GM19328 (cell line): ENCODE data around the gene STIMATE.

ENCODE experiments used
- ATAC-seq: cut with Tn5 transposase; IDR thresholded peaks from one replicate; pipeline ENCODE4 v1.9.1; 2021; ENCODE audit warnings: mild to moderate bottlenecking, moderate library complexity; ENCODE audit not compliant: unreplicated experiment

The STIMATE gene

GRCh38 chr3:52871761-52872160 lies 25.6 kb downstream of the STIMATE start:
- ATAC-seq: no peak

GRCh38 chr3:52870471-52870870 lies 26.9 kb downstream of the STIMATE start:
- ATAC-seq: no peak

GRCh38 chr3:52866427-52866826 lies 30.9 kb downstream of the STIMATE start:
- ATAC-seq: no peak

- ATAC-seq: no peak
Measured at GRCh38 chr3:52865994-52866393, 31.4 kb downstream of the STIMATE start.

- ATAC-seq: no peak
Measured at GRCh38 chr3:52860424-52860768, 37.0 kb downstream of the STIMATE start.

GRCh38 chr3:52859686-52860423 lies 37.5 kb downstream of the STIMATE start:
- no peak for ATAC-seq

GRCh38 chr3:52857864-52858263 lies 39.5 kb downstream of the STIMATE start:
- ATAC-seq: no peak

GRCh38 chr3:52857133-52857532 lies 40.2 kb downstream of the STIMATE start:
- ATAC-seq: no peak

GRCh38 chr3:52856666-52857065 lies 40.7 kb downstream of the STIMATE start:
- no peak for ATAC-seq

GRCh38 chr3:52854013-52854412 lies 43.3 kb downstream of the STIMATE start:
- no peak for ATAC-seq

- ATAC-seq: no peak
Measured at GRCh38 chr3:52852419-52852818, 44.9 kb downstream of the STIMATE start.

- no peak for ATAC-seq
Measured at GRCh38 chr3:52851348-52851747, 46.0 kb downstream of the STIMATE start.

- ATAC-seq: no peak
Measured at GRCh38 chr3:52849656-52850055, 47.7 kb downstream of the STIMATE start.

- no peak for ATAC-seq
Measured at GRCh38 chr3:52848617-52849016, 48.7 kb downstream of the STIMATE start.

- no peak for ATAC-seq
Measured at GRCh38 chr3:52847726-52848125, 49.6 kb downstream of the STIMATE start.

- ATAC-seq: no peak
Measured at GRCh38 chr3:52847241-52847640, 50.1 kb downstream of the STIMATE start.

- ATAC-seq: no peak
Measured at GRCh38 chr3:52846432-52846965, 50.8 kb downstream of the STIMATE start.

GRCh38 chr3:52845691-52846431 lies 51.5 kb downstream of the STIMATE start:
- ATAC-seq: no peak

- no peak for ATAC-seq
Measured at GRCh38 chr3:52845157-52845556, 52.2 kb downstream of the STIMATE start.

- ATAC-seq: no peak
Measured at GRCh38 chr3:52844290-52844975, 52.9 kb downstream of the STIMATE start.

GRCh38 chr3:52843881-52844280 lies 53.5 kb downstream of the STIMATE start:
- ATAC-seq: no peak
